ENCODE measurements around the gene DDX47. TPM values are rescaled to one million over a fixed set of nuclear protein-coding genes. Genes with fewer than 3 reads are reported as not detected.

Gene DDX47
- total and polyA plus RNA-seq, 4 donors, result 20.2 to 37.2 (median 25.9) TPM

GRCh38 chr12:12821975-12822374 lies 8.8 kb downstream of the DDX47 start:
- Histone ChIP-seq H3K9me3 (ENCODE audit: control insufficient read depth in 4 of 4, low read length in 3 of 4) (no peaks in the 10 kb centered on the region), H3K4me1 (ENCODE audit: control insufficient read depth in 4 of 4, insufficient read depth in 4 of 4, low read length in 3 of 4) (no peaks in the 10 kb centered on the region), H3K27me3 (ENCODE audit: control insufficient read depth in 4 of 4, insufficient read depth in 4 of 4, low read length in 3 of 4) (no peaks in the 10 kb centered on the region), H3K36me3 (ENCODE audit: control insufficient read depth in 4 of 4, insufficient read depth in 3 of 4, low read depth in 1 of 4, low read length in 3 of 4) (peaks cover 10 to 60% (median 56%) of the 10 kb centered on the region in 4 donors), H3K9ac (ENCODE audit: low read depth in 1 of 2, low read length in 2 of 2) (no peak overlapping the region), H3K4me3 (ENCODE audit: low read depth in 1 of 3, low read length in 3 of 3) (no peak overlapping the region), H3K27ac (ENCODE audit: low read depth in 1 of 2, low read length in 2 of 2) (no peak overlapping the region)
- 93% methylated on average over 6 of the region's 6 CpGs for WGBS
- DNase-seq (ENCODE audit: low spot score), result no peak
- TF ChIP-seq CTCF (IDR thresholded peaks at IDR 0.05; ENCODE audit: low read depth, low read length, missing input control) (no peak), FOXA1 (IDR thresholded peaks at IDR 0.05) (no peak), SP1 (IDR thresholded peaks at IDR 0.05) (no peak), NR2F2 (IDR thresholded peaks at IDR 0.05) (no peak), HNF4G (IDR thresholded peaks at IDR 0.05) (no peak), EGR1 (IDR thresholded peaks at IDR 0.05; ENCODE audit: low read depth in 2 of 2) (no peak), FOXA2 (IDR thresholded peaks at IDR 0.05) (no peak), GABPA (IDR thresholded peaks at IDR 0.05 in 1 of 2, conservative IDR thresholded peaks at IDR 0.05 in 1 of 2) (no peak), RXRA (IDR thresholded peaks at IDR 0.05) (no peak), TAF1 (conservative IDR thresholded peaks at IDR 0.05) (no peak), ZBTB33 (IDR thresholded peaks at IDR 0.05) (no peak), YY1 (IDR thresholded peaks at IDR 0.05) (no peak), RAD21 (IDR thresholded peaks at IDR 0.05) (no peak), REST (IDR thresholded peaks at IDR 0.05) (no peak), ATF3 (IDR thresholded peaks at IDR 0.05) (no peak)
- TF ChIP-seq, protein P1, sequence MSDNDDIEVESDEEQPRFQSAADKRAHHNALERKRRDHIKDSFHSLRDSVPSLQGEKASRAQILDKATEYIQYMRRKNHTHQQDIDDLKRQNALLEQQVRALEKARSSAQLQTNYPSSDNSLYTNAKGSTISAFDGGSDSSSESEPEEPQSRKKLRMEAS (IDR thresholded peaks at IDR 0.05), result no peak

- no peaks in the 10 kb centered on the region for H3K27me3 ChIP-seq (ENCODE audit: control insufficient read depth in 4 of 4, insufficient read depth in 4 of 4, low read length in 3 of 4)
- no peak overlapping the region for H3K9ac ChIP-seq (ENCODE audit: low read depth in 1 of 2, low read length in 2 of 2)
- H3K27ac ChIP-seq (ENCODE audit: low read depth in 1 of 2, low read length in 2 of 2), result no peak overlapping the region
- H3K4me1 ChIP-seq (ENCODE audit: control insufficient read depth in 4 of 4, insufficient read depth in 4 of 4, low read length in 3 of 4), result no peaks in the 10 kb centered on the region
- DNase-seq (ENCODE audit: low spot score), result no peak
- peaks cover 17 to 67% (median 62%) of the 10 kb centered on the region in 4 donors for H3K36me3 ChIP-seq (ENCODE audit: control insufficient read depth in 4 of 4, insufficient read depth in 3 of 4, low read depth in 1 of 4, low read length in 3 of 4)
- H3K9me3 ChIP-seq (ENCODE audit: control insufficient read depth in 4 of 4, low read length in 3 of 4), result no peaks in the 10 kb centered on the region
- H3K4me3 ChIP-seq (ENCODE audit: low read depth in 1 of 3, low read length in 3 of 3), result no peak overlapping the region
- WGBS, result 98% methylated on average over 4 of the region's 4 CpGs
- no peak for TF ChIP-seq HNF4A (conservative IDR thresholded peaks at IDR 0.05)
- TF ChIP-seq TAF1 (conservative IDR thresholded peaks at IDR 0.05), result no peak
- no peak for TF ChIP-seq RAD21 (IDR thresholded peaks at IDR 0.05)
- TF ChIP-seq YY1 (IDR thresholded peaks at IDR 0.05), result no peak
- TF ChIP-seq FOXA1 (IDR thresholded peaks at IDR 0.05), result no peak
- TF ChIP-seq EGR1 (IDR thresholded peaks at IDR 0.05; ENCODE audit: low read depth in 2 of 2), result no peak
- no peak for TF ChIP-seq NR2F2 (IDR thresholded peaks at IDR 0.05)
- no peak for TF ChIP-seq ATF3 (IDR thresholded peaks at IDR 0.05)
- TF ChIP-seq SP1 (IDR thresholded peaks at IDR 0.05), result no peak
- no peak for TF ChIP-seq GABPA (IDR thresholded peaks at IDR 0.05 in 1 of 2, conservative IDR thresholded peaks at IDR 0.05 in 1 of 2)
- TF ChIP-seq FOXA2 (IDR thresholded peaks at IDR 0.05), result no peak
- TF ChIP-seq JUND (IDR thresholded peaks at IDR 0.05), result no peak
- TF ChIP-seq HNF4G (IDR thresholded peaks at IDR 0.05), result no peak
- TF ChIP-seq, protein P1 (IDR thresholded peaks at IDR 0.05), result no peak
- TF ChIP-seq ZBTB33 (IDR thresholded peaks at IDR 0.05), result no peak
- TF ChIP-seq RXRA (IDR thresholded peaks at IDR 0.05), result no peak
Observed at GRCh38 chr12:12822886-12823285, 9.7 kb downstream of the DDX47 start.
